Measurements from ENCODE around the gene S100A9.
"Not testable (repeated sequence)": the region's sequence is repeated elsewhere in the genome, so short reads cannot be mapped to it uniquely, and the experiment has no call there.

Gene S100A9

DNA sequence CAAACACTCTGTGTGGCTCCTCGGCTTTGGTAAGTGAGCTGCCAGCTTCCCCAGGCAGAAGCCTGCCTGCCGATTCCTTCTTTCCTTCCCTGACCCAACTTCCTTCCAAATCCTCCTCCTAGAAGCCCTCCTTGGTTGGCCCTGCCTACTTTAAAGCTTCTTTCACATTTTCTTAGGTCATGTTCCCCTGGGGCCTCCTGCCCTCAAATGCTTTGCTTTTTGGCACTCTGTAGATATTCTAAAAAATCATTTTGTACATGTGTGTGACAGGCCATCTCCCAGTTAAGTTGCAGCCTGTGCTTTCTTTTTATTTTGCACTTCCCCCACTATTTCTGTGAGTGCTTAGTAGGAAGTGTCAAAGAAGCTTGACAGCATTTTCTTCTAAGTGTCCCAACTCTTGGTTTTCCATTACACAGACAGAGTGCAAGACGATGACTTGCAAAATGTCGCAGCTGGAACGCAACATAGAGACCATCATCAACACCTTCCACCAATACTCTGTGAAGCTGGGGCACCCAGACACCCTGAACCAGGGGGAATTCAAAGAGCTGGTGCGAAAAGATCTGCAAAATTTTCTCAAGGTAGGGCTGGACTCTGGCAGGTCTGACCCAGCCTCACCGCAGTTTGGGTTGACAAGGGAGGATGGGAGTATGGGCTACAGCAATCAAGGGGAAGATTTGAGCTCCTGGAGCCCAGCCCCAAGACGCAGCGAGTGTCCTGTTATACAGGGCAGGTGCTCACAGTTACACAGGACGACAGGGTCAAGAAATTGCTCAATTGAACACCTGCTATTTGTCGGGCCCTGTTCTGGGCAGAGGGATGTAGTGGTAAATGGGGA lies at the start of gene S100A9:
Gene S100A9 (plus strand): TSS at position 2 of the 838 bp plus-strand sequence. CDS start 430 bp downstream, at position 432.
- FAIRE-seq: no peak

DNA sequence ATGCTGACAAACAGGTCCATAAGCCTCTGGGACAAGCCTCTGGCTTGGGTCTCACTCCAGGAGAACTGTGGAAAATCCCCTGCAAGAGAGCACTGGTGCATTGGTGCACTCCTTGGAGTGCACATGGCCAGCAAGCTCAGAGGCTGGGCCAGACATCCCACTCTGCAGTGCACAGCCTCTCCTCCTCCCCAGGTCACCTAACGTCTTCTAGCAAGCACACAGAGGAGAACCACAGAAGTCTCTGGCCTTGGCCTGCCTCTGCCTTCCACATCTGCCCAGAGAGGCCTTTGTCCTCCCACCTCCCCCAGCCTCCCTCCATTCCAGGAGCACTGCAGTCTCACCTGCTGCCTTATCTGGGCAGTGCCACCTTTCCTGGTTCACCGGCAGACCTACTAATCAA lies 49.1 kb upstream of the S100A9 start:
- no peak for FAIRE-seq

DNA sequence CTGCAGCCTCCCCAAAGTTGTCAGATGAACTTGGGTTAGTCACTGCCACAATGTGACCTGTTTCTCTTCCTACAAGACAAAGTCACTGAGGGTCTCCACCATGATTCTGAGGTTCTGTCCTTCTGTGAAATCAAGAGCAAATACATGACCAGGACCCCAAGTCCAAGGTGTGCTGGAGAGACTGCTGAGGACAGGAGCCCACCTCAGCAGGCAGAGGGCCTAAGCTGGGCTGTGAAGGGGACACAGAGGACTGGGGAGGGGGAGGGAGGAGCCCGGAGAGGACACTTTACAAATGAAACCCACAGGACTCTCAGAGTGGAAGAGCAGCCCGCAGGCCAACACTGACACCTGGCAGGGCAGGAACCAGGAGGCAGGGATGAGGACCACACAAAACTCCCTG lies 48.2 kb upstream of the S100A9 start:
- FAIRE-seq: no peak

DNA sequence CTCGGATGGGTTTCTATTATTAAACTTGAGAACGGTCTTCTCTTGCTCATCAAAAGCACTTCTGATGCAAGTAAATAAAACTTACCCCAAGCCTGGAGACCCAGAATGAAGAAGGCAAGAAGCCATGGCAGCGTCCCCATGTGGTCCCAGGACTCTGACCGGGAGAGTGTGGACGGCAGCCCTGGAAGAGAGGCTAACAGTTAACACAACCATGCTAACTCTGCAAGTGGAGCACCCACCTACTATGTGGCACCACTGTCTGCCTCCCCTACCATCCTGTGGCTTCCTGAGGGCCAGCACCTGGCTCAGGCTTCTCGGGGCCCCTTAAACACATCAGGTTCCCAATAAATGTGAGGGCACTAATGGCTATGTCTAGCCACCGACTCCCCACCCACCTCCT lies 47.1 kb upstream of the S100A9 start:
- no peak for FAIRE-seq

DNA sequence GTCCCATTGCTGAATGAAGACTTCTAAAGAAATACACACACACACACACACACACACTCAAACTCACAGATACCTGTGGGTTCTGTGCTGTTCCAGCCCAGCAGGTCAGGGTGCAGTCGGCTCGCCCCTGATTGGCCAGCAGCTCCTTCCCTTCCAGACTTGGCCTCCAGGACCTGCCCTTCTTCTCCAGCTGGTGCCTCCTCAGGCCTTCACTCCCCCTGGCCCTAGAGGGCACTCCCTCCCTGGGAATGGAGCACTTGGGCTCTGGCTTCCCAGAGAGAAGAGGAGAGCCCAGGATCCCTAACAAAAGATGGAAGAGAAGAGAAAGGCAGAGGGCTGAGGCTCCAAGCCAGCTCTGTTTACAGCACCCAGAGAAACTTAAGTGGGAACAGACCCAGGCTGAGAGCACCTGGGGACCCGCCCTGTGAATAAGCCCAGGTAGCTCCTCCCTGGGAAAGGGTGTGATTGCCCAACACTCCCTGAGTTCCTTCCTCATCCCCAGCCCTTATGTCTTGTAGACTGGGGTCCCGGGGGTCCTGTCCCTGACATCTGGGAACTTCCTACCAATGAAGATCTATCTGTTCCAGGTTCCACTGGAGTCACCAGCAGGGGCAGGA lies 45.0 kb upstream of the S100A9 start, which contains the start of gene PGLYRP3:
Gene PGLYRP3 (minus strand): TSS at position 383 of the 617 bp plus-strand sequence. CDS start 2,287 bp downstream, outside the sequence.
- no peak for FAIRE-seq

DNA sequence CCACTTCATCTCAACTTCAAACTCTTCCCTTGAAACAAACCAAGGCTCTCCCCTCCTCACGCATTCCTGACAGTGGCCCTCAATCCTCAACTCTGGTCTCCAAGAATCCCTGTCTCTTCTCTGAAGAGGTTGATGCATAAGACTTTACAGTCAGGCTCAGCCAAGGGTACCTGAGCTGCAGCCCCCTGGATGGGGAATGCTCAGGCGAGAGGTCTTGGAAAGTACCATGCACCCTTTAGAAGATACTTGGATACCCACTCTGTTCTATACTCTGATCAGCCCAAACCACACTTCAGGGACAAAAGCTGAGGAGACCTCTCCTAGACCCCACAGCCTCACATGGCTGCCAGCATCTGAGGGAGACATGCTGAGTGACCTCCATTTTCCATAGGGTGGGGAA lies 44.4 kb upstream of the S100A9 start:
- FAIRE-seq: no peak

DNA sequence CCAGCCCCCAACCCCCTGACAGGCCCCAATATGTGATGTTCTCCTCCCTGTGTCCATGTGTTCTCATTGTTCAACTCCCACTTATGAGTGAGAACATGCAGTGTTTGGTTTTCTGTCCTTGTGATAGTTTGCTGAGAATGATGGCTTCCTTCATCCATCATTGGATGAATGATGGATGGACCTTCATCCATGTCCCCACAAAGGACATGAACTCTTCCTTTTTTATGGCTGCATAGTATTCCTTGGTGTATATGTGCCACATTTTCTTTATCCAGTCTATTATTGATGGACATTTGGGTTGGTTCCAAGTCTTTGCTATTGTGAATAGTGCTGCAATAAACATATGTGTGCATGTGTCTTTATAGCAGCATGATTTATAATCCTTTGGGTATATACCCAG lies 43.3 kb upstream of the S100A9 start:
- not testable (repeated sequence) for FAIRE-seq

DNA sequence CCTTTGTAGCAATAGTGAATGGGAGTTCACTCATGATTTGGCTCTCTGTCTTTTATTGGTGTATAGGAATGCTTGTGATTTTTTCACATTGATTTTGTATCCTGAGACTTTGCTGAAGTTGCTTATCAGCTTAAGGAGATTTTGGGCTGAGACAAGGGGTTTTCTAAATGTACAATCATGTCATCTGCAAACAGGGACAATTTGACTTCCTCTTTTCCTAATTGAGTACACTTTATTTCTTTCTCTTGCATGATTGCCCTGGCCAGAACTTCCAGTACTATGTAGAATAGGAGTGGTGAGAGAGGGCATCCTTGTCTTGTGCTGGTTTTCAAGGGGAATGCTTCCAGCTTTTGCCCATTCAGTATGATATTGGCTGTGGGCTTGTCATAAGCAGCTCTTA lies 41.6 kb upstream of the S100A9 start:
- not testable (repeated sequence) for FAIRE-seq

DNA sequence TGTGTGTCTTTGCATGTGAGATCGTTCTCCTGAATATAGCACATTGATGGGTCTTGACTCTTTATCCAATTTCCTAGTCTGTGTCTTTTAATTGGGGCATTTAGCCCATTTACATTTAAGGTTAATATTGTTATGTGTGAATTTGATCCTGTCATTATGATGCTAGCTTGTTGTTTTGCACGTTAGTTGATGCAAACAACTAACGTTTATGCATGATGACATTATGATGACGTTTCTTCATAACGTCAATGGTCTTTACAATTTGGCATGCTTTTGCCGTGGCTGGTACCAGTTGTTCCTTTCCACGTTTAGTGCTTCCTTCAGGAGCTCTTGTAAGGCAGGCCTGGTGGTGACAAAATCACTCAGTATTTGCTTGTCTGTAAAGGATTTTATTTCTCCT lies 39.5 kb upstream of the S100A9 start:
- not testable (repeated sequence) for FAIRE-seq

DNA sequence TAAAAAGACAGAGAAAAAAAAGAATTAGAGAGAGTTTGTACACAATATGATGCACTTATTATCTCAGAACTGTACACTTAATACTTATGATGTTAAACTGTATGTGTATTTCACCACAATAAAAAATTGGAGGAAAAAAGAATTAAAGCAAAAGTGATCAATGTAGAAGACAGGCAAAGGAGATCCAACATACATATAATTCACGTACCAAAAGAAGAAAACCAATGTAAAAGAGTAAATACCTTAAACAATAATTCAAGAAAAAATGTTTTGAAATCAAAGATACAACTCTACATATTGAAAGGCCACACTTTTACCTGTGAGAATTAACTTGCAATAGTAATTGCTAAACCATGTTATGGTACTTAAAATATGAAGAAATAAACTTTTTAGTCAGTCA lies 35.1 kb upstream of the S100A9 start:
- FAIRE-seq: no peak

DNA sequence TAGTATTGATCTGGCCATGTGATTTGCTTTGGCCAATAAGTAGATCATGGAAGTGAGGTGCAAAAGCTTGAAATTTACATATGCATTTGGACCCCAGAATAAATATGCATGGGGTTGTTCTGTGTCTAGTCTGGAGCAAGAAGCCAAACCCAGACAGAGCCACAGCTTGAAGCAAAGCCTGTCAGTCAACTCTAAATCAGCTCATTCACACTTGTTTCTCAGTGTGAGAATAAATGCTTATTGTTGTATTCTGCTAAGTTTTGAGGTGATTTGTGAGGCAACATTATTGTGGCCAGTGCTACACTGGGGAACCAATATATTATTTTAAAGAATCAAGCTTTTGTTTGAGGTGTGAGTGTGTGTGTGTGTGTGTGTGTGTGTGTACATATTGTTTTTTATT lies 32.7 kb upstream of the S100A9 start:
- FAIRE-seq: no peak

DNA sequence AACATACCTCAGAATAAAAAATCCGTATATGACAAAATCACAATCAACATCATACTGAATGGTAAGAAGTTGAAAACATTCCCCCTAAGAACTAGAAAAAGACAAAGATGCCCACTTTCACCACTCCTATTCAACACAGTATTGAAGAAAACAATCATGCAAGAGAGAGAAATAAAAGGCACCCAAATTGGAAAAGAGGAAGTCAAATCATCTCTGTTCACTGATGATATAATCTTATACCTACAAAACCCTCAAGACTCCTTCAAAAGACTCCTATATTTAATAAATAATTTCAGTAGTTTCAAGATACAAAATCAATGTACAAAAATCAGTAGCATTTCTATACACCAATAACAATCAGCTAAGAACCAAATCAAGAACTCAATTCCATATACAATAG lies 23.8 kb upstream of the S100A9 start:
- FAIRE-seq: no peak

DNA sequence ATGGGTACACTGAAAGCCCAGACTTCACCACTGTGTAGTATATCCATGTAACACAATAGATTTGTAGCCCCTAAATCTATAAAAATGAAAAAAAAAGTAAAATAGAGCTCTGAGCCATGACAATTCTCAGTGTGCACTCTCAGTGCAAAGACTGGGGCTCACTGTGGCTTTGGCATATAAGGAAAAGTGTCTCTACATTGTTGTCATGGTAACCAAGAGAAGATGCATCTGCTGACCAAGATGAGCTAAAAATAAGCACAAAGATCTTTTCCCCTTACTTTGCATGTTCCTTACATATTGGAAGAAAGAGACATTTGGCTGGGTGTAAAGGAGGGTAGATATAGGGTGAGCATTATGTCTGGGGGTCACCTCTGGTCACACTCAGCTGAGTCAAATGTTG lies 21.0 kb upstream of the S100A9 start:
- FAIRE-seq: no peak

DNA sequence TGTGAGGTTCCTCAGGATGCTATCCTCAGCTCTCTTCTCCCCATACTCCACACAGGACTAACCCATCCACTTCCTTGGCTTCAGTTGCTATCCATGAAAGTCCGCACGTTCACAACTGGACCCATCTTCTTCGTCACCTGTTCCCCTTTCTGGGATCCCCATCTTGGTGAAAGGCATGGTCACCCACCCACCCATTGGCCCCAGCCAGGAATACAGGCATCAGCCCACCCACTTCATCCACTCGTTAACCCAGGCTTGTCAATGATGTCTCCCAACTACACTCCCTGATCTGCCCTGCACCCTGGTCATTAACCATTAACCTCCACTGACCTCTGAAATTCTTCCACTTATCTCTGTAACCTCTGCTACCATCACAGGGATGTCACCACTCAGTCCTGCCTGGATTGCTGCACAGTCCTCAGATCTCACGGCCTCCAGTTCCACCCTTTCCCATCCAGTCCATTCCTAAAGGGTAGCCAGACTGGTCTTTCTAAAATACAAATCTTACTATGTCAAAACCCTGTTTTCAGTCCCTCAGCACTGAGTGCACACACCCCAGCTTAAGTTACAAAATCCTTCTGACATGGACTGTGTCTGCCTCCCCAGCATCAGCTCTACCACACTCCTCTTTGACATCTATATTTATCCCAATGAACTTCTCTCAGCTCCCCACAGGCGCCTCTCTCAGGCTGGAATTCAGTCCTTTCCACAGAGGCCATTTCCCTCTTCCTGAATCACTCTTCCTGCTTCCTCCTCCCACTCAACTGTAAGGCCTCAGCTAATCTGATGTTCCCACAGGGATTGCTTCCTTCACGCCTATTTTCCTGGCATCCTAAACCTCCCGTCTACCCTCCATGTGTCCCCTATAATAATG lies 19.4 kb upstream of the S100A9 start:
- FAIRE-seq: no peak

DNA sequence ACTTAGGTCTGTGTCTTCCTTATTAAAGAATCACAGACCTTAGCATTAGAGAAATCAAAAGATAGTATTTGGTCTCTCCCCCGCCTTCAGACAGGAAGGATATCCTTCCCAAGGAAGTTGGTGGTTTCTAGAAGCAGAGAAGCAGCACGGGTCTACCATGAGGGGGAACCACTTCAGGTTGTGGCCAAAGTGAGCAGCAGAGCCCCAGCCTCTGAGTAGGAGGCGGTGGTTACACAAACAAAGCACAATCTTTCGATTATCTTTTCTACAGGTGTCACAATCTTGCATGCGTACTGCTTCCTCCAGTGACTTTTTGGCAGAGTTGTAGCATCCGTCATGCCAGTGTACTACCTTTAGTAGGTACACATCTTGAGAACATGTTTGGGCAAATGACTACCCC lies 17.9 kb upstream of the S100A9 start:
- no peak for FAIRE-seq

DNA sequence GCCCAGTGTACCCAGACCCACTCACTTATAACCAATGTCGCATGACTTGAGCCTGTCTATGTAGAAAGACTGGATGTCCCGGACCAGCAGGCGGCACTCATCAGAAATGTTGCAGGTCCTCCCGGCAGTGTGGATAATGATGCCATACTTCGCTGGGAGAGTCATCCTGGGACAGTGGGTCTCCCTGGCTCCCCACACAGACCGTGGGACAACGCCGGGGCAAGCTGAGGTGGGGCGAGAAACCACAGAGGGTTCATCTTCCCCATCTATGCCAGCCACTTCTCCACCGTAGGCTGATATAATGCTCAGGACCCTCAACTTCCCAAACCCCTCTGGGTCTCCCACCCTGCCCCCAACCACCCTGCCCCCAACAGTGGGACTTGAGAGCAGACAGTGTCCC lies 17.3 kb upstream of the S100A9 start:
- no peak for FAIRE-seq

DNA sequence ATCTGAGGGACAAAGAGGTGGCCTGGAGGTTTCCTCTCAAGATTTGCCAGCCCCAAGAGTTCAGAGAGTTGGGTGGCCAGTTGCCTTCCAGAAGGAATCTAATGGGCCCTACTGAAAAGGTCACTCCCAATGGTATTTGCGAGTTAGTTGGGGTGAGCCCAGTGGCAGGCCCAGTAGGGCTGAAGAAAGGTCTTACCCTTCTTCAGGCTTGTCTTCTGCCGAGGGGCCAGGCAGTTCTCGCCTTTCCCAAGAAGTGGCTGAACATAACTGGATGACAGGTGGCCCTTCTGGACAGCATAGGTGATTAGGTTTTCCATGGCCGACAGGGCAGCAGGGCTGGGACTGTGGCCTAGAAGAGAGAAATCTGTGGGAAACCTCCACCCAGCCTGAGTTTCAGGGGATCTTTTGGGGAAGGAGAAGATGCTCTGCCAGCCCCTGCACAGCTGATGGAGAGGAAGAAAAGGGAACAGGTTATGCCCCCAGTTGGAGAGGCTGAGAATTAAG lies 16.2 kb upstream of the S100A9 start:
- no peak for FAIRE-seq

DNA sequence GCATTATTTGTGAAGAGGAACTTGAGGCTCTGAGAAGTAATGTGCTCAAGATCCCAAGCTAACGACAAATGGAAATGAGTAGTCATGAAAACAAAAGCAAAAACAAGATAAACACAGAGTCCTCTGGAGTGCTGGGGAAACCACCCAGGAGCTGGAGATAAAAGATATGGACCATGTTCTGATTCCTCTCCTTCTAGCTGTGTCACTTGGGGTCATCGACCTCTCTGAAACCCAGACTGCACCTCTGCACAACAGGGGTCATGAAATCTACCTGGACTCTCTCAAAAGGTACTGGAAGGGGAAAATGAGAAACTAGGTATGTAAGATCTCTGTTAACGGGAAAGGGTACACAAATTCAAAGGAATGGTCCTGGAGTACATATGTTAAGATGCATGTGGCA lies 15.5 kb upstream of the S100A9 start:
- FAIRE-seq: no peak

DNA sequence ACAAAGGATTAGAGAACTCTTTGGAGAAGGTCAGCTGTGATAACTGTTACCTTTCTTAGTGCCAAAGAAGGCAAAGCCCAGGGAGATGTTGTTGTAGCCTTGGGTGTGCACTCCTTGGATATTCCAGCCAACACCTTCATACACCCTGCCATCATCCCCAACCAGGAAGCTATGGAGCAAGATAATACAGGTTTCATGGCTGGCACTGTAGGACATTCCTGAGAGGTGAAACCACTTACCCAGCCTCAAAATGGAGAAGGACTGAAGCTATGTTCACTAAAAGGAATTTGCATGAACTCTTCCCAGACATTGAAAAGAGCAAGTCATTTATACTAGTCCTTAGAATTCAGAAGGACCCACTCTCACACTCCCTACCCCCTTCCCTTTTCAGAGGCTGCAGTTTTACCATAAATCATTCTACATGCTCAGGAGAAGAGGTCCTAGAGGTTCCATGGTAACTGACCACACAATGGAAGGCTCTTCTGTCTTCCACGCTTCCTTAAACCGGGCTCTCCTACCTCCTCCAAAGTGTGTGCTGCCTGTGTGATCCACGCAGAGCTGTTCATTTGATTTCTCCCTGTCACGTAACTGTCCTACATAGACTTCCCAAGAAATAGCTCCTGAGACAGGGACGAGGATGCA lies 14.5 kb upstream of the S100A9 start:
- no peak for FAIRE-seq

DNA sequence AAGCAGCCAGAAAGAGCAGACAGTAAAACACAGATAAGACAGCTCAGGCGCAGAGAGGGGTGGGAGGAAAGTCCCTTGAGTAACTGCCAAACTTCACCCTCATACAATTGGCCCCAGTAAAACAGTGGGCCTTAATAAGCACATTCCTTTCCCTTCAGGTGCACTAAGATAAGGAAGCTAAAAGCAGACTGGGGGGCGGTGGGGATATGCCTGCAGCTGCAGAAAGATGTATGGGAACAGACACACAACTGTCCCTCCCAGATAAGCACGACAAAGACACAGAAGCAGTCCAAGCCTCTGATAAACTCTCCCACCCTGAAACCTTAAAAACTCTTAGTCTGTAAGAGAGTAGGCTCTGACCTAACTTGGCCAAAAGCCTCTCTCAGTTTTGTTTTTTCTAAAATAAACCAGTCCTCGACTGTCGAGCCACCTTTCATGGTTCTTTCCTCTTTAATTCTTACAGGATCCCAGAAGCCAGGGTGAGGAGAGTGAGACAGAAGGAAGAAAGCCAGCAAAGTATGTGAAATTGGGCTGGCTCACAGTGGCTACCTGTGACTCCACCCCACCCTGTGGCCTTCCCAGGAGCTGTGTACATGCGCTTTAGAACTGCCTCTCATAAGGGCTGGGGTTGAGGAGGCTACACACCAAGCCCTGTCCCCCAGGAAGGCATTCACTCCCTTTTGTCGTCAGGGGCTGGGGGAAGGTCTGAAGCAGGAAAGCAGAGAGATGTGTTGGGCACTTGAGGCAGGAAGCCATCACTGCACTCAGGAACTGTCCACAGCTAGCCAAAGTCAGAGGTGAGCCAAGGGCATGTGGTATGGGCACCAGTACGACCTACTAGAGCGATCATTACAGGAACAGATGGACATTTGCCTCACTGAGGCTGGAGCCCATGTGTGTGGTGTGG lies 13.6 kb upstream of the S100A9 start:
- no peak for FAIRE-seq

DNA sequence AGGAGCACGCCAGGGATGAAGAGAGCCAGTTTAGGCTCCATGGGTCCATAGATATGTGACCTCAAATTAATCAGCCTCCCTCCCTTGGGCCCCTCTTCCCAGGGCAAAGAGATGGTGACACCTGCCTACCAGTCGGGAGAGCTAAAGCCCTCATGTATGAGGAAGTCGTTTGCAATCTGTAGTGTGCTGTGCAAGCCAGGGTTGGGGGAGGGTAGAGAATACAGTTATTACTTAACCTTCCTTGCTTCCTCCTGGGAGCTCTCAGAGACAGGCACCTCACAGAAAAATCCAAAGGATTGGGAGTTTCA lies 13.0 kb upstream of the S100A9 start:
- FAIRE-seq: no peak

Data from G401.6 (cell line).